ENCODE measurements around the gene MARK2. TPM values are rescaled to one million over a fixed set of nuclear protein-coding genes. Genes with fewer than 3 reads are reported as not detected.
A peak's percentile ranks its signal among the peaks of the same experiment; 100 is the strongest.

MARK2 gene
- total and polyA plus RNA-seq, 11 donors: 17.0 to 53.5 (median 37.5) TPM

DNA sequence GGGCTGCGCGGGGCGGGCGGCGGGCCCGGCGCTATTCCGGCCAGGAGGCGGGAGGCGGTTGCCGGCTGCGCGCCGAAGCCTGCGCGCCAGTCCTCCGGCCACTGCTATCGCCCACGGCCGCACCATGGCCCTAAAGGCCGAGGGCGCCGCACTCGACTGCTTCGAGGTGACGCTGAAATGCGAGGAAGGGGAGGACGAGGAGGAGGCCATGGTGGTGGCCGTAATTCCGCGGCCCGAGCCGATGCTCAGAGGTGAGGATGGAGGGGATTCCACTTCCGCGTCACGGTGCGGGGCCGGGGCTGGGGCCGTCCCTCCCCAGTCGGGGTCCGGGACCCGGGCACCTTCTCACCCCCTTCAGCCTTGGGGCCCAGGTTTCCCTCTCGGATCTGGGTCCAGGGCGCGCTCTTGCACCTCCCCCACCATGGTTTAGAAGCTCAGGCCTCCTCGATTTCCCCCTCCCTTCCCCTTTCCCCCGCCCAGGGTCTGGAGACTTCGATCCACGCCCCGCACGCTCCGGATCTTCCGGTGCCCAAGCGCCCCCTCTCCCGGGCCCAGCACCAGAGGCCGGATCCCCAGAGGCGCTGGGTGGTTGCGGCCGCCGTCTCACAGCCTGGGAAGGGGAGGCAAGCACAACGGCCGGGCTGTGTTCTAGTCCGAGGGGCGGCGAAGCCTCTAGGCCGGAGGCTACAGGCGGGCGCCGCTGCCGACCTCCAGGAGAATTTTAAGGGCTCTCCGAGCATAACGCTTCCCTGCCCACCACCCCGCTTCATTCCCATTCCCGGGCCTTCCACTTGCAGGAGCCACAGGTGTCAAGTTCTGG, 25.1 kb upstream of the MARK2 start:
- H3K27ac ChIP-seq: peak overlapping the region in 11 of 12 donors; percentile 63 to 89 (median 80)

DNA sequence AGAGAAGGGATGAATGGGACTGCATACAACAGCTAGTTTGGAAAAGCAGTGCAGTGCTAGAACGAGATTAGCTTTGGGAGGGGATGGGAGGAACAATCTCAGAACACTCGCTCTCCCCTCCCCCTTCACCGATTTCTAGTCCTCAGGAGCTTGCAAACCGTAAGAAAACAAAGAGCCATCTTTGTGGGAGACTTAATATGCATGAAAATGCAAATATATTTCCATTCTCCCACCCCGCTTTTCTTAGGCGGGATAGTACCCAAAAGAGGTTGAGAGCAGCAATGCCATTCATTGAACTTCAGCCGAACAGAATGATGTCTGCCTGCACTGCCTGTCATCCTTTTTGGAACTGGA, 24.6 kb upstream of the MARK2 start:
- no peaks in the 10 kb centered on the region for H3K9me3 ChIP-seq
- DNase-seq (no peak), ATAC-seq (no peak)
- 16 to 29% (median 25%) methylated on average over 7 of the region's 7 CpGs for WGBS, 4 donors
- intact Hi-C loops (cut with DNase I): loop anchor here in 8 of 10 donors (5.0 kb wide), 2 partner anchors 42 to 47 kb away; partner anchors contain the start of gene ZFTA (in 7 of the 8)
- peaks cover 6 to 28% (median 21%) of the 10 kb centered on the region in 12 donors for H3K4me1 ChIP-seq
- H3K27ac ChIP-seq: peak overlapping the region in 8 of 12 donors; percentile 73 to 89 (median 84)
- no peaks in the 10 kb centered on the region for H3K27me3 ChIP-seq
- H3K4me3 ChIP-seq: peak overlapping the region; percentile 72 to 100 (median 90)
- peaks cover 0 to 29% (median 24%) of the 10 kb centered on the region in 9 donors for H3K36me3 ChIP-seq
- TF ChIP-seq POLR2A (IDR thresholded peaks at IDR 0.05) (no peak), CTCF (IDR thresholded peaks at IDR 0.05) (no peak)

More for the DNA sequence above, 25.1 kb upstream of the MARK2 start:
- ATAC-seq: peak; percentile 35 to 64 (median 50)
- Histone ChIP-seq H3K4me1 (peaks cover 6 to 28% (median 21%) of the 10 kb centered on the region in 12 donors), H3K4me3 (peak overlapping the region; percentile 72 to 100 (median 90)), H3K9me3 (no peaks in the 10 kb centered on the region), H3K36me3 (peaks cover 0 to 24% (median 18%) of the 10 kb centered on the region in 9 donors), H3K27me3 (no peaks in the 10 kb centered on the region)
- DNase-seq: peak; percentile 47 to 78 (median 61)
- 0 to 1% (median 1%) methylated on average over 53 to 74 of the region's 74 CpGs for WGBS, 4 donors
- intact Hi-C loops (cut with DNase I): loop anchor here (1.0 to 5.0 kb wide), 4 partner anchors 41 to 46 kb away; partner anchors contain the start of gene ZFTA (in 8 of the 10)
- no peak for TF ChIP-seq POLR2A (IDR thresholded peaks at IDR 0.05)
- TF ChIP-seq CTCF (IDR thresholded peaks at IDR 0.05): peak in 1 of 12 donors; percentile 3

DNA sequence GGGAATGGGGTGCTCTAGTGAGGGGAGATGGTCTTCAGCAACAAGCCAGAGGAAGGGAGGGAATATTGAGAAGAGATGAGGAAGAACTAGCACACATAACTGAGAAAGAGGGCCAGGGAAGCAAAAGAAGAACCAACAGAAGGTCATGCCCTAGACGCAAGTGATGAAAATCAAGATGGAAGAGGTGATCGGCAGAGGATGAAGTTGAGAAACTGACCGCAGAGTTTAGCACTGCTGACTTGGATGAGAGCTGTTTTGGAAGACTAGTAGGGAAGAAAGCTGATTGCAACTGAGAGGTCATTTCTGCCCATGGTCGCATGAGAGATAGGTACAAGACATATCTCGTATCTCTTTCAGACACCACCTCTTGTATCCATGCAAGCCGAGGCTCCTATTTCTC, 22.7 kb upstream of the MARK2 start:
- intact Hi-C loops (cut with DNase I): no loop called here
- ATAC-seq (no peak), DNase-seq (no peak)
- H3K4me1 ChIP-seq: peaks cover 6 to 28% (median 21%) of the 10 kb centered on the region in 12 donors
- no peak overlapping the region for H3K4me3 ChIP-seq
- TF ChIP-seq POLR2A (IDR thresholded peaks at IDR 0.05) (no peak), CTCF (IDR thresholded peaks at IDR 0.05) (no peak)
- WGBS, 4 donors: 91 to 96% (median 95%) methylated on average over 6 of the region's 6 CpGs
- peaks cover 0 to 45% (median 39%) of the 10 kb centered on the region in 9 donors for H3K36me3 ChIP-seq
- no peaks in the 10 kb centered on the region for H3K27me3 ChIP-seq
- H3K27ac ChIP-seq: no peak overlapping the region
- no peaks in the 10 kb centered on the region for H3K9me3 ChIP-seq

- intact Hi-C loops (cut with DNase I): no loop called here
- TF ChIP-seq POLR2A (IDR thresholded peaks at IDR 0.05) (no peak), CTCF (IDR thresholded peaks at IDR 0.05) (no peak)
- H3K9me3 ChIP-seq: no peaks in the 10 kb centered on the region
- H3K4me3 ChIP-seq: no peak overlapping the region
- 92 to 100% (median 96%) methylated on average over 3 of the region's 3 CpGs for WGBS, 4 donors
- H3K27me3 ChIP-seq: no peaks in the 10 kb centered on the region
- H3K4me1 ChIP-seq: peaks cover 6 to 28% (median 21%) of the 10 kb centered on the region in 12 donors
- ATAC-seq: no peak
- H3K27ac ChIP-seq: no peak overlapping the region
- H3K36me3 ChIP-seq: peaks cover 0 to 51% (median 45%) of the 10 kb centered on the region in 9 donors
- DNase-seq: no peak
Measured at GRCh38 chr11:63816732-63817131, 22.2 kb upstream of the MARK2 start.

All from heart left ventricle (tissue), 16 donors.